HepG2 (cell line): ENCODE data around the gene IL15RA. TPM values are rescaled to one million over a fixed set of nuclear protein-coding genes. Genes with fewer than 3 reads are reported as not detected.

Experiments used
- ATF4 ChIP-seq, 2 experiments: fragments of 450-650 bp in 1 of 2; sonication (generic) in 1 of 2; formaldehyde crosslinking; IDR thresholded peaks; 2 replicates each; pipeline versions ENCODE4 v1.5.0 to v1.8.0; 2020 to 2022; ENCODE audit warnings: mild to moderate bottlenecking in 1 of 2, missing genetic modification reagents in 1 of 2
- CREB1 ChIP-seq, 2 experiments: fragments of 450-650 bp in 1 of 2; IDR thresholded peaks; 2 replicates each; pipeline ENCODE4 v1.6.1; 2016 to 2017; ENCODE audit warnings: control low read depth in 1 of 2, mild to moderate bottlenecking in 1 of 2, missing compliant biosample characterization in 1 of 2, missing genetic modification characterization in 1 of 2
- ELF3 ChIP-seq: IDR thresholded peaks from 2 replicates; pipeline ENCODE4 v1.6.1; 2016; ENCODE audit warnings: missing genetic modification reagents, missing compliant biosample characterization
- HMG20B ChIP-seq: conservative IDR thresholded peaks from 2 replicates; pipeline ENCODE4 v1.6.1; 2016; ENCODE audit warnings: missing genetic modification reagents, missing compliant biosample characterization
- HNRNPUL1 ChIP-seq: fragments of 200-400 bp; formaldehyde crosslinking; IDR thresholded peaks from 2 replicates; pipeline ENCODE4 v1.6.1; 2017; ENCODE audit warnings: low read depth, mild to moderate bottlenecking, low read length, moderate library complexity
- HOMEZ ChIP-seq: IDR thresholded peaks from 2 replicates; pipeline ENCODE4 v1.6.1; 2016; ENCODE audit warnings: low read depth
- ISX ChIP-seq: sonication (generic); formaldehyde crosslinking; conservative IDR thresholded peaks from 2 replicates; pipeline ENCODE4 v1.5.0; 2020; ENCODE audit warnings: missing genetic modification reagents
- PHF8 ChIP-seq: sonication (generic); formaldehyde crosslinking; IDR thresholded peaks from 2 replicates; pipeline ENCODE4 v1.5.0; 2020; ENCODE audit warnings: missing genetic modification reagents
- THAP8 ChIP-seq: sonication (generic); formaldehyde crosslinking; IDR thresholded peaks from 2 replicates; pipeline ENCODE4 v1.5.1; 2020; ENCODE audit warnings: missing genetic modification reagents, mild to moderate bottlenecking, borderline replicate concordance
- ZBED4 ChIP-seq: sonication (generic); formaldehyde crosslinking; IDR thresholded peaks from 2 replicates; pipeline ENCODE4 v1.4.0; 2020; ENCODE audit warnings: missing genetic modification reagents, borderline replicate concordance
- ZNF101 ChIP-seq: sonication (generic); formaldehyde crosslinking; IDR thresholded peaks from 2 replicates; pipeline ENCODE4 v1.4.0; 2020; ENCODE audit warnings: mild to moderate bottlenecking, low read depth, missing genetic modification reagents, borderline replicate concordance
- ZNF142 ChIP-seq: sonication (generic); formaldehyde crosslinking; IDR thresholded peaks from 2 replicates; pipeline ENCODE4 v1.4.0; 2020; ENCODE audit warnings: missing genetic modification reagents
- ZNF33B ChIP-seq: sonication (generic); formaldehyde crosslinking; IDR thresholded peaks from 2 replicates; pipeline ENCODE4 v1.5.1; 2020; ENCODE audit warnings: mild to moderate bottlenecking, missing genetic modification reagents
- ZNF343 ChIP-seq: sonication (generic); formaldehyde crosslinking; IDR thresholded peaks from 2 replicates; pipeline ENCODE4 v1.4.0; 2020; ENCODE audit warnings: mild to moderate bottlenecking, missing genetic modification reagents
- ZNF749 ChIP-seq: sonication (generic); formaldehyde crosslinking; IDR thresholded peaks from 2 replicates; pipeline ENCODE4 v1.8.0; 2022; ENCODE audit warnings: mild to moderate bottlenecking, missing genetic modification reagents, moderate library complexity, borderline replicate concordance
- polyA plus RNA-seq, 8 experiments: library from polyadenylated mRNA; depleted of rRNA in 3 of 8; stranded (reverse) in 7 of 8; unstranded in 1 of 8; fragments of >200 nt; fragmentation: Illumina TruSeq in 4 of 8; extraction: Trizol in 4 of 8; gene quantifications; 2 replicates each; pipeline versions ENCODE4 v1.2.1 to v1.2.3, GENCODE V29; 2011 to 2016; ENCODE audit warnings: low read depth in 4 of 8, missing spikeins in 1 of 8, mixed read lengths in 1 of 8; ENCODE audit not compliant: insufficient read depth in 1 of 8
- total RNA-seq, 5 experiments: library from RNA; depleted of rRNA; stranded (reverse); fragments of >200 nt; fragmentation: Illumina TruSeq; extraction: Trizol; gene quantifications; 2 replicates each; pipeline ENCODE4 v1.2.3, GENCODE V29; 2016; ENCODE audit warnings: low read depth in 1 of 5

IL15RA gene
- total and polyA plus RNA-seq, 2 of the 13 experiments (the other 11 are each of a cell fraction or from before 2014, with no cell fraction given), result 0.53 to 0.77 TPM

- TF ChIP-seq ZBED4 (CRISPR knock-in tag) (no peak), ATF4 (CRISPR knock-in tag; IDR thresholded peaks at IDR 0.05) (peak in 1 of 2 experiments; percentile 61; a peak in 1 of 4 replicates), HNRNPUL1 (no peak), HOMEZ (CRISPR knock-in tag) (peak; percentile 74), ISX (no peak), CREB1 (IDR thresholded peaks at IDR 0.05) (no peak), CREB1 (CRISPR knock-in tag; IDR thresholded peaks at IDR 0.05) (peak; percentile 78), THAP8 (CRISPR knock-in tag) (no peak), HMG20B (CRISPR knock-in tag) (peak; percentile 60; the same call in 1 of the 2 replicates), ZNF33B (CRISPR knock-in tag) (peak; percentile 70; the same call in 1 of the 2 replicates), ZNF101 (CRISPR knock-in tag) (no peak), PHF8 (CRISPR knock-in tag) (no peak), ELF3 (CRISPR knock-in tag) (peak; percentile 88), ZNF343 (no peak), ZNF142 (CRISPR knock-in tag) (no peak), ZNF749 (CRISPR knock-in tag) (no peak)
Measured at GRCh38 chr10:5968681-5969453, 8.5 kb downstream of the IL15RA start (continued).
